Upper lobe of right lung (tissue), 1 donor: ENCODE measurements around the gene NMD3. TPM values are rescaled to one million over a fixed set of nuclear protein-coding genes. Genes with fewer than 3 reads are reported as not detected.

Source experiments
- ATAC-seq: fragments of 200-7000 bp; cut with Tn5 transposase; one replicate; pipeline ENCODE4 v1.9.1; 2020; ENCODE audit warnings: mild to moderate bottlenecking, moderate library complexity
- DNase-seq: peaks from one replicate; pipeline ENCODE4 v3.0.0-alpha.2; 2020
- H3K27ac ChIP-seq: fragments of 200-600 bp; one replicate; pipeline ENCODE4 v1.8.0; 2022
- H3K27me3 ChIP-seq: fragments of 200-600 bp; one replicate; pipeline ENCODE4 v1.8.0; 2022; ENCODE audit warnings: mild to moderate bottlenecking
- H3K36me3 ChIP-seq: fragments of 200-600 bp; one replicate; pipeline ENCODE4 v1.8.0; 2022
- H3K4me1 ChIP-seq: fragments of 200-600 bp; one replicate; pipeline ENCODE4 v1.8.0; 2022
- H3K4me3 ChIP-seq: fragments of 200-600 bp; one replicate; pipeline ENCODE4 v1.8.0; 2022; ENCODE audit warnings: mild to moderate bottlenecking
- H3K9me3 ChIP-seq: fragments of 200-600 bp; one replicate; pipeline ENCODE4 v1.8.0; 2022
- intact Hi-C: fragments of 100-400 bp; cut with DNase I; formaldehyde crosslinking; loops from one replicate; pipeline ENCODE4 v1.11.0; 2022
- total RNA-seq: library from RNA; stranded (reverse); fragmentation: NEBNext Ultra II Directional; extraction: Animal tissue kit (Norgen Biotek cat#: 25700); gene quantifications from one replicate; pipeline ENCODE4 v1.2.1, GENCODE V29; 2021
- TF ChIP-seq, protein P1 (sequence below): fragments of 200-600 bp; IDR thresholded peaks from one replicate; pipeline ENCODE4 v1.8.0; 2022; ENCODE audit warnings: antibody characterized with exemption
- donor health status: DM: no; HTN: yes; CAD: no; lungs with severe emphysema.

NMD3 gene
- total RNA-seq, 1 donor from 2014 or later = 40.9 TPM

DNA sequence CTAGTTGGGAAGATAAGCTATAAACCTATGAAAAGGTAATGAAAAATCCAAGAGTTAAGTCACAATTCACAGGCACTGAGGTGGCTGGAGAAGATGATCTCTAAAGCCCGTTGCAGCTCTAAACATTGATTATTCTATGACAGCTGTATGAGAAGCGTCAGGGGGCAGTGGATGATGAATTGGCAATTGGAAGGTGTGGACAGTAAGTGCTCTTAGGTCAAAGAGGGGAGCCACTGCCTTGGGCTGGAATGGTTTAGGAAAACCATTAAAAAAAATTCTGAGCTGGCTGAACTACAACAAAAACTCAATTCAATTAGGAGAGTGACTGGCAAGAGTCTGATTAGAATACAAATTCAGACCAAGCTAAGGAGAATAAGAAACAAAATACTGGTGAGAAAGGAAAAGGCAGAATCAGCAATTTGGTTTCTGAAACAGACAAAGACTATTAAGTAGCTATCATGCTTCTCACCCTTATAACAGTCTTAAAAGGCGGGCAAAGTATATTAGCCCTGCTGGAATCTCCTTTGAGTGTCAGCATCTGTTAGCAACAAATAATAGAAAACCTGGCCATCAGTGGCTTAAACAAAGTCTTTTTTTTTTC lies 8.8 kb upstream of the NMD3 start:
- no peak overlapping the region for H3K4me3 ChIP-seq
- TF ChIP-seq, protein P1, sequence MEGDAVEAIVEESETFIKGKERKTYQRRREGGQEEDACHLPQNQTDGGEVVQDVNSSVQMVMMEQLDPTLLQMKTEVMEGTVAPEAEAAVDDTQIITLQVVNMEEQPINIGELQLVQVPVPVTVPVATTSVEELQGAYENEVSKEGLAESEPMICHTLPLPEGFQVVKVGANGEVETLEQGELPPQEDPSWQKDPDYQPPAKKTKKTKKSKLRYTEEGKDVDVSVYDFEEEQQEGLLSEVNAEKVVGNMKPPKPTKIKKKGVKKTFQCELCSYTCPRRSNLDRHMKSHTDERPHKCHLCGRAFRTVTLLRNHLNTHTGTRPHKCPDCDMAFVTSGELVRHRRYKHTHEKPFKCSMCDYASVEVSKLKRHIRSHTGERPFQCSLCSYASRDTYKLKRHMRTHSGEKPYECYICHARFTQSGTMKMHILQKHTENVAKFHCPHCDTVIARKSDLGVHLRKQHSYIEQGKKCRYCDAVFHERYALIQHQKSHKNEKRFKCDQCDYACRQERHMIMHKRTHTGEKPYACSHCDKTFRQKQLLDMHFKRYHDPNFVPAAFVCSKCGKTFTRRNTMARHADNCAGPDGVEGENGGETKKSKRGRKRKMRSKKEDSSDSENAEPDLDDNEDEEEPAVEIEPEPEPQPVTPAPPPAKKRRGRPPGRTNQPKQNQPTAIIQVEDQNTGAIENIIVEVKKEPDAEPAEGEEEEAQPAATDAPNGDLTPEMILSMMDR = no peak

DNA sequence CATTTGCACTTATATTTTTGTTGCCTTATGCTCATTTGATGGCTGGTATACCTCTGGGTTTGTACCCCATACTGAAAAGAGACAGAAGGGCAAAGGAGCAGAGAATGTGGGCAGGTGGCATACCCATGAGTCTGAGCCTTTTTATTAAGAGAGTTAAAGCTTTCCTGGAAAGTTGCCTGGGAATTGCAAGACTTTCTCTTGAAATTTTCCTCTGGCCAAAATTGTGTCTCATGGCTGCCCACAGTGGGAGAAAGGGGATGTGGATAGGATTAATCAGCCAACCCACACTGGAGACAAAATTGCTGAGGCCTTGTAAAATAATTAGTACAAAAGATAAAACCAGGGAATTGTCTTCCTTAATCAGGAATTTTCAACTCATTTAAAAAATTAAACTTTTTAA lies 8.2 kb upstream of the NMD3 start:
- ATAC-seq = no peak
- no peak for DNase-seq
- Histone ChIP-seq H3K36me3 (no peaks in the 10 kb centered on the region), H3K27me3 (no peaks in the 10 kb centered on the region), H3K9me3 (no peaks in the 10 kb centered on the region), H3K27ac (no peak overlapping the region), H3K4me1 (no peaks in the 10 kb centered on the region), H3K4me3 (no peak overlapping the region)
- TF ChIP-seq, protein P1 = no peak
- intact Hi-C loops = no loop called here

More for the DNA sequence above, 8.8 kb upstream of the NMD3 start:
- no peak overlapping the region for H3K27ac ChIP-seq
- no peaks in the 10 kb centered on the region for H3K4me1 ChIP-seq
- H3K9me3 ChIP-seq = no peaks in the 10 kb centered on the region
- intact Hi-C loops = no loop called here
- ATAC-seq (no peak), DNase-seq (no peak)
- no peaks in the 10 kb centered on the region for H3K27me3 ChIP-seq
- H3K36me3 ChIP-seq = no peaks in the 10 kb centered on the region

DNA sequence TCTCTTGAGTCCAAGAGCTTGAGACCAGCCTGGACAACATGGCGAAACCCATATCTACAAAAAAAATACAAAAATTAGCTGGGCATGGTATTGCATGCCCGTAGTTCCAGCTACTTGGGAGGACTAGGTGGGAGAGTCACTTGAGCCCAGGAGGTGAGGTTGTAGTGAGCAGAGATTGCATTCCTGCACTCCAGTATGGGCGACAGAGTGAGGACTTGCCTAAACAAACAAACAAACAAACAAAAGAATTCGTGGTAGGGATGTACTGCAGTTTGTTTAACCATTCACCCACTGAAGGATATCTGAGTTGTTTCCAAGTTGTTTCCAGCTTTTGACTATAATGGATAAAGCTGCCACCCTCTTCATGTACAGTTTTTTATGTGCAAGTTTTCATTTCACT lies 7.5 kb upstream of the NMD3 start:
- H3K27me3 ChIP-seq = no peaks in the 10 kb centered on the region

DNA sequence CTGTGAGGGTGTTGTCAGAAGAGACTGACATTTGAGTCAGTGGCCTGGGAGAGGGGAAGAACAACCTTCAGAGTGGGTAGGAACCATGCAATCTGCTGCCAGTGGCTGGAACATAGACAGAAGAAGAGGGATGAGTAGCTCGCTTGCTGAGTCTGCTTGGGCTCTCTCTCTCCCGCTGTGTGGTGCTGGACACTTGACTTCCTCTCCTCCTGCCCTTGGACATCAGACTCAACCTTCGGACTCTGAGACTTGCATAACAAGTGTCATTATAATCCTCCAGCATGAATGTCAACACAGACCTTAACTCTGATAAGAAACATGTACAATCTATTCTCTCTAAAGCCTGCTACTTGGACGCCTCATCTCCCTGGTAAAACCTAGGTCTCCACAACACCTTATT lies 5.9 kb upstream of the NMD3 start:
- H3K4me3 ChIP-seq = no peak overlapping the region
- intact Hi-C loops = no loop called here
- TF ChIP-seq, protein P1 = no peak
- no peak overlapping the region for H3K27ac ChIP-seq
- no peaks in the 10 kb centered on the region for H3K4me1 ChIP-seq
- no peaks in the 10 kb centered on the region for H3K27me3 ChIP-seq
- ATAC-seq = no peak
- DNase-seq = no peak
- no peaks in the 10 kb centered on the region for H3K36me3 ChIP-seq
- no peaks in the 10 kb centered on the region for H3K9me3 ChIP-seq

More for the DNA sequence above, 7.5 kb upstream of the NMD3 start:
- TF ChIP-seq, protein P1 = no peak
- ATAC-seq (no peak), DNase-seq (no peak)
- intact Hi-C loops = no loop called here
- H3K4me1 ChIP-seq = no peaks in the 10 kb centered on the region
- H3K4me3 ChIP-seq = no peak overlapping the region
- H3K9me3 ChIP-seq = no peaks in the 10 kb centered on the region
- no peaks in the 10 kb centered on the region for H3K36me3 ChIP-seq
- H3K27ac ChIP-seq = no peak overlapping the region

DNA sequence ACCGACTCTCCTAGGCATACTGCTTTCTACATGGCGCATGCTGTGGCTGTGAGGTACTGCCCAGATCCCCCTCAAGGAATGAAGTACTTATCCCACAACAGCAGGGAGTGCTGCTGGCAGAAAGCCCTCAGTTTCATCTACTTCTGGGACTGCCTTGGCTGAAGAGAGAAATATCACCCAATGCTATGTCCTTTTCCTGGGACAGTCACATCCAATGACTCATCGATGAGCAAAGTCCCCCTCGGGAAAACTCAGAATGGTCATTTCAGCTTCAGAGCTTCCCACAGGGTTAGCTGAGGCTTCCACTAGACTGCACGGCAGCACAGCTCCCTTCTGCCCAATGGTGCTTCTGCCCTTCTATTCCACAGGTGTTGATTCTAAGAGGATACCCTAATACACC lies 3.6 kb upstream of the NMD3 start:
- intact Hi-C loops = no loop called here
- no peak overlapping the region for H3K4me3 ChIP-seq
- TF ChIP-seq, protein P1 = no peak
- ATAC-seq (no peak), DNase-seq (no peak)
- no peak overlapping the region for H3K27ac ChIP-seq
- H3K27me3 ChIP-seq = no peaks in the 10 kb centered on the region
- H3K9me3 ChIP-seq = no peaks in the 10 kb centered on the region
- H3K4me1 ChIP-seq = no peaks in the 10 kb centered on the region
- H3K36me3 ChIP-seq = no peaks in the 10 kb centered on the region

DNA sequence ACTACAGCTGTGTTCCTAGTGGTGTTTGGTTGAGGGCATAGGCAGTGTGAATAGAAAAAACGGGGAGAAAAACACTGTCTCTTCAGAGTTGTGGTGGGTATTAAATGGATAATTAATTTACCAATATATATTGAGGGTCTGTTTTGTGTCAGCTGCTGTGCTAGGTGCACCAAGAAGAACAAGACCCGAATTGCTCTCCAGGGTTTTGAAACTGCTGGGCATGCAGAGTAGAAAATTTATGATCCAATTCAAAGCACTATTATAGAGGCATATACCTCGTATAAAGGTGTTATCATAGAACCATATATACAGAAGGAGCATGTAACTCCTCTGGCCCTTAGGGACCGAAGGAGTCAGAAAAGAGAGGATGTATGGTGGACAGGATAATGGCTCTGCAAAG lies 1.6 kb upstream of the NMD3 start:
- intact Hi-C loops = no loop called here
- no peak overlapping the region for H3K27ac ChIP-seq
- ATAC-seq = no peak

More for the DNA sequence above, 1.6 kb upstream of the NMD3 start:
- H3K4me3 ChIP-seq = no peak overlapping the region
- no peak for DNase-seq
- no peaks in the 10 kb centered on the region for H3K36me3 ChIP-seq
- H3K27me3 ChIP-seq = no peaks in the 10 kb centered on the region
- TF ChIP-seq, protein P1 = no peak
- H3K4me1 ChIP-seq = peaks cover 19% of the 10 kb centered on the region
- H3K9me3 ChIP-seq = no peaks in the 10 kb centered on the region
